Gastroesophageal sphincter (tissue), 4 donors: ENCODE results near the gene SHKBP1. TPM values are rescaled to one million over a fixed set of nuclear protein-coding genes. Genes with fewer than 3 reads are reported as not detected.

ENCODE experiments used
- ATAC-seq: fragments of 150-250 bp; one replicate; pipeline ENCODE4 v1.9.1; 2016; ENCODE audit warnings: mild to moderate bottlenecking, moderate library complexity
- H3K27ac ChIP-seq, 4 donors: fragments of 200-600 bp; sonication (generic) in 3 of 4; 1 replicate in 3 of 4; 2 replicates in 1 of 4; pipeline ENCODE4 v1.5.1; 2016 to 2019
- H3K27me3 ChIP-seq: fragments of 200-600 bp; sonication (generic); one replicate; pipeline ENCODE4 v1.5.1; 2019
- H3K36me3 ChIP-seq, 2 donors: fragments of 200-600 bp; sonication (generic); one replicate each; pipeline ENCODE4 v1.5.1; 2019; ENCODE audit warnings: control low read depth in 1 of 2
- H3K4me1 ChIP-seq, 3 donors: fragments of 200-600 bp; sonication (generic); 1 replicate in 2 of 3; 2 replicates in 1 of 3; pipeline ENCODE4 v1.5.1; 2016 to 2019; ENCODE audit warnings: control low read depth in 2 of 3
- H3K4me3 ChIP-seq, 2 donors: fragments of 200-600 bp; sonication (generic); one replicate each; pipeline ENCODE4 v1.5.1; 2019; ENCODE audit warnings: mild to moderate bottlenecking in 1 of 2, moderate library complexity in 1 of 2
- H3K9me3 ChIP-seq, 3 donors: fragments of 200-600 bp; sonication (generic); one replicate each; pipeline ENCODE4 v1.5.1; 2017 to 2019; ENCODE audit warnings: control low read depth in 2 of 3
- CTCF ChIP-seq, 4 experiments: fragments of 200-600 bp in 2 of 4; fragments of 450-650 bp in 2 of 4; sonication (generic) in 1 of 4; IDR thresholded peaks; one replicate each; pipeline ENCODE4 v1.5.1; 2017 to 2019; ENCODE audit warnings: antibody characterized with exemption in 4 of 4, mild to moderate bottlenecking in 2 of 4, moderate library complexity in 2 of 4
- EP300 ChIP-seq: sonication (generic); formaldehyde crosslinking; IDR thresholded peaks from one replicate; pipeline ENCODE4 v1.6.1; 2017; ENCODE audit warnings: antibody characterized with exemption, mild to moderate bottlenecking
- POLR2A ChIP-seq, 2 donors: fragments of 450-650 bp; IDR thresholded peaks; one replicate each; pipeline ENCODE4 v1.6.1; 2017; ENCODE audit warnings: antibody characterized with exemption in 2 of 2, mild to moderate bottlenecking in 2 of 2, moderate library complexity in 1 of 2
- POLR2AphosphoS5 ChIP-seq: sonication (generic); formaldehyde crosslinking; IDR thresholded peaks from one replicate; pipeline ENCODE4 v1.6.1; 2017; ENCODE audit warnings: antibody characterized with exemption
- WGBS, 2 donors: methylation state at CpG; one replicate each; pipeline ENCODE4 v1.1.5; 2018; ENCODE audit warnings: low coverage in 1 of 2; 5-methylcytosine and 5-hydroxymethylcytosine counted together
- total RNA-seq, 4 donors: library from RNA; depleted of rRNA; stranded (reverse); fragments of >200 nt; gene quantifications; one replicate each; pipeline ENCODE4 v1.1.0, GENCODE V29; 2016

The SHKBP1 gene
- total RNA-seq, 4 donors from 2014 or later, result 30.3 to 50.1 (median 37.7) TPM

GRCh38 chr19:40550951-40551350 lies 25.7 kb upstream of the SHKBP1 start:
- TF ChIP-seq POLR2A (IDR thresholded peaks at IDR 0.05) (no peak), POLR2AphosphoS5 (no peak), EP300 (no peak)
- Histone ChIP-seq H3K9me3 (peaks cover 0 to 3% (median 0%) of the 10 kb centered on the region in 3 donors), H3K27ac (no peak overlapping the region), H3K4me3 (no peak overlapping the region), H3K4me1 (peaks cover 0 to 9% (median 3%) of the 10 kb centered on the region in 3 donors), H3K27me3 (peaks cover 55% of the 10 kb centered on the region), H3K36me3 (peaks cover 0 to 17% of the 10 kb centered on the region in 2 donors)
- ATAC-seq, result no peak
- 91 to 100% methylated on average over 1 to 4 of the region's 4 CpGs for WGBS, 2 donors

- Histone ChIP-seq H3K36me3 (peaks cover 0 to 27% of the 10 kb centered on the region in 2 donors), H3K4me1 (peaks cover 0 to 9% (median 3%) of the 10 kb centered on the region in 3 donors), H3K27ac (no peak overlapping the region), H3K9me3 (no peaks in the 10 kb centered on the region), H3K4me3 (no peak overlapping the region), H3K27me3 (peaks cover 55% of the 10 kb centered on the region)
- ATAC-seq, result no peak
- TF ChIP-seq POLR2AphosphoS5 (no peak), CTCF (IDR thresholded peaks at IDR 0.05) (no peak), POLR2A (IDR thresholded peaks at IDR 0.05) (no peak), EP300 (no peak)
- WGBS, 2 donors, result 88 to 100% methylated on average over 1 of the region's 3 CpGs
These were observed 23.8 kb upstream of the SHKBP1 start for GRCh38 chr19:40552848-40553247.

- no peaks in the 10 kb centered on the region for H3K9me3 ChIP-seq
- H3K36me3 ChIP-seq, result peaks cover 0 to 27% of the 10 kb centered on the region in 2 donors
- H3K27me3 ChIP-seq, result peaks cover 50% of the 10 kb centered on the region
- H3K4me3 ChIP-seq, result no peak overlapping the region
- TF ChIP-seq EP300, result no peak
- TF ChIP-seq POLR2AphosphoS5, result no peak
- TF ChIP-seq CTCF (IDR thresholded peaks at IDR 0.05), result no peak
- TF ChIP-seq POLR2A (IDR thresholded peaks at IDR 0.05), result no peak
- no peak overlapping the region for H3K27ac ChIP-seq
- H3K4me1 ChIP-seq, result peaks cover 0 to 5% (median 0%) of the 10 kb centered on the region in 3 donors
- no peak for ATAC-seq
- 0 to 28% methylated on average over 1 to 4 of the region's 69 CpGs for WGBS, 2 donors
These were observed 22.5 kb upstream of the SHKBP1 start for GRCh38 chr19:40553885-40554857.

- peaks cover 0 to 36% of the 10 kb centered on the region in 2 donors for H3K36me3 ChIP-seq
- H3K27me3 ChIP-seq, result peaks cover 32% of the 10 kb centered on the region
- H3K4me3 ChIP-seq, result no peak overlapping the region
- no peak overlapping the region for H3K27ac ChIP-seq
- H3K4me1 ChIP-seq, result no peaks in the 10 kb centered on the region
- TF ChIP-seq CTCF (IDR thresholded peaks at IDR 0.05) (no peak), POLR2A (IDR thresholded peaks at IDR 0.05) (no peak), EP300 (no peak), POLR2AphosphoS5 (no peak)
- 76 to 80% methylated on average over 2 to 4 of the region's 17 CpGs for WGBS, 2 donors
- H3K9me3 ChIP-seq, result no peaks in the 10 kb centered on the region
- ATAC-seq, result no peak
These were observed 20.5 kb upstream of the SHKBP1 start for GRCh38 chr19:40555978-40556689.

- Histone ChIP-seq H3K27me3 (peaks cover 33% of the 10 kb centered on the region), H3K4me3 (no peak overlapping the region), H3K36me3 (peaks cover 0 to 35% of the 10 kb centered on the region in 2 donors), H3K27ac (no peak overlapping the region), H3K4me1 (no peaks in the 10 kb centered on the region), H3K9me3 (no peaks in the 10 kb centered on the region)
- no peak for ATAC-seq
- TF ChIP-seq CTCF (IDR thresholded peaks at IDR 0.05) (no peak), EP300 (no peak), POLR2AphosphoS5 (no peak), POLR2A (IDR thresholded peaks at IDR 0.05) (no peak)
- 100% methylated on average over 1 of the region's 24 CpGs; no CpG with 5 or more reads in 1 of the 2 donors for WGBS, 2 donors
These were observed 19.6 kb upstream of the SHKBP1 start for GRCh38 chr19:40556953-40557530.
